Measurements from ENCODE around the gene MRPL49. TPM values are rescaled to one million over a fixed set of nuclear protein-coding genes. Genes with fewer than 3 reads are reported as not detected.

Gene MRPL49
- total RNA-seq, 1 experiment from 2014 or later: 76.9 TPM

GRCh38 chr11:65100674-65101350 lies 21.3 kb upstream of the MRPL49 start:
- H3K9me3 Mint-ChIP-seq (ENCODE audit: unreplicated experiment): no peaks in the 10 kb centered on the region
- intact Hi-C loops (cut with micrococcal nuclease): no loop called here
- no peak for DNase-seq (ENCODE audit: unreplicated experiment)
- peaks cover 18% of the 10 kb centered on the region for H3K36me3 Mint-ChIP-seq (ENCODE audit: insufficient read depth, unreplicated experiment)
- peaks cover 8% of the 10 kb centered on the region for H3K4me1 Mint-ChIP-seq (ENCODE audit: insufficient read depth, unreplicated experiment)
- peak; percentile 10 for TF ChIP-seq CTCF (IDR thresholded peaks at IDR 0.05; ENCODE audit: unreplicated experiment)
- CTCF ChIA-PET: interaction anchor here (0.6 to 9.2 kb wide), 2 partner anchors 11 to 451 kb away, joined by 3 to 94 read pairs; partner anchors contain the start of gene TM7SF2
- BruUV-seq (replicated peaks): no TSS peak
- H3K27me3 Mint-ChIP-seq (ENCODE audit: insufficient read depth, unreplicated experiment): no peaks in the 10 kb centered on the region
- no peak overlapping the region for H3K27ac Mint-ChIP-seq (ENCODE audit: low read depth, unreplicated experiment)
- POLR2A ChIA-PET: interaction anchor here (0.6 to 5.0 kb wide), 3 partner anchors 9 to 94 kb away, joined by 3 to 63 read pairs (median 12); partner anchors contain the start of genes TM7SF2 and ZNHIT2
- no peak overlapping the region for H3K4me3 Mint-ChIP-seq (ENCODE audit: unreplicated experiment)

GRCh38 chr11:65102142-65103095 lies 19.7 kb upstream of the MRPL49 start:
- H3K4me3 Mint-ChIP-seq (ENCODE audit: unreplicated experiment): no peak overlapping the region
- no peak for DNase-seq (ENCODE audit: unreplicated experiment)
- H3K36me3 Mint-ChIP-seq (ENCODE audit: insufficient read depth, unreplicated experiment): peaks cover 18% of the 10 kb centered on the region
- peaks cover 6% of the 10 kb centered on the region for H3K4me1 Mint-ChIP-seq (ENCODE audit: insufficient read depth, unreplicated experiment)
- ChIA-PET POLR2A (interaction anchor here (0.7 to 1.6 kb wide), 3 partner anchors 8 to 33 kb away, joined by 3 to 5 read pairs (median 5); partner anchors contain the start of gene TM7SF2), CTCF (interaction anchor here (0.7 to 9.2 kb wide), 2 partner anchors 10 to 15 kb away, joined by 3 to 94 read pairs; partner anchors contain the start of genes TM7SF2 and ZNHIT2)
- no peak overlapping the region for H3K27ac Mint-ChIP-seq (ENCODE audit: low read depth, unreplicated experiment)
- intact Hi-C loops (cut with micrococcal nuclease): no loop called here
- TF ChIP-seq CTCF (IDR thresholded peaks at IDR 0.05; ENCODE audit: unreplicated experiment): no peak
- BruUV-seq (replicated peaks): no TSS peak
- H3K9me3 Mint-ChIP-seq (ENCODE audit: unreplicated experiment): no peaks in the 10 kb centered on the region
- H3K27me3 Mint-ChIP-seq (ENCODE audit: insufficient read depth, unreplicated experiment): no peaks in the 10 kb centered on the region

GRCh38 chr11:65103476-65103875 lies 18.6 kb upstream of the MRPL49 start:
- BruUV-seq (replicated peaks): no TSS peak
- ChIA-PET POLR2A (interaction anchor here (0.6 kb wide), 1 partner anchor 11 kb away, joined by 3 read pairs; no protein-coding TSS in a partner anchor), CTCF (no interaction called here)
- H3K27me3 Mint-ChIP-seq (ENCODE audit: insufficient read depth, unreplicated experiment): no peaks in the 10 kb centered on the region
- H3K9me3 Mint-ChIP-seq (ENCODE audit: unreplicated experiment): no peaks in the 10 kb centered on the region
- H3K4me1 Mint-ChIP-seq (ENCODE audit: insufficient read depth, unreplicated experiment): peaks cover 6% of the 10 kb centered on the region
- intact Hi-C loops (cut with micrococcal nuclease): no loop called here
- H3K27ac Mint-ChIP-seq (ENCODE audit: low read depth, unreplicated experiment): no peak overlapping the region
- no peak for TF ChIP-seq CTCF (IDR thresholded peaks at IDR 0.05; ENCODE audit: unreplicated experiment)
- no peak overlapping the region for H3K4me3 Mint-ChIP-seq (ENCODE audit: unreplicated experiment)
- DNase-seq (ENCODE audit: unreplicated experiment): no peak
- H3K36me3 Mint-ChIP-seq (ENCODE audit: insufficient read depth, unreplicated experiment): peaks cover 18% of the 10 kb centered on the region

- Mint-ChIP-seq H3K9me3 (ENCODE audit: unreplicated experiment) (no peaks in the 10 kb centered on the region), H3K27ac (ENCODE audit: low read depth, unreplicated experiment) (no peak overlapping the region), H3K27me3 (ENCODE audit: insufficient read depth, unreplicated experiment) (no peaks in the 10 kb centered on the region), H3K4me1 (ENCODE audit: insufficient read depth, unreplicated experiment) (no peaks in the 10 kb centered on the region), H3K36me3 (ENCODE audit: insufficient read depth, unreplicated experiment) (peaks cover 19% of the 10 kb centered on the region), H3K4me3 (ENCODE audit: unreplicated experiment) (no peak overlapping the region)
- no peak for TF ChIP-seq CTCF (IDR thresholded peaks at IDR 0.05; ENCODE audit: unreplicated experiment)
- ChIA-PET POLR2A (interaction anchor here (0.9 kb wide), 1 partner anchor 21 kb away, joined by 3 read pairs; the partner anchor contains the start of gene CDCA5), CTCF (no interaction called here)
- BruUV-seq (replicated peaks): no TSS peak
- intact Hi-C loops (cut with micrococcal nuclease): no loop called here
- DNase-seq (ENCODE audit: unreplicated experiment): no peak
Measured at GRCh38 chr11:65104628-65105027, 17.5 kb upstream of the MRPL49 start.

All from MCF 10A (cell line).